ENCODE data around the gene SLC39A12.
A peak's percentile ranks its signal among the peaks of the same experiment; 100 is the strongest.

Gene SLC39A12

GRCh38 chr10:17961551-17962422 is 10.1 kb downstream of the SLC39A12 start:
- FAIRE-seq = peak; percentile 89
- peak; percentile 69 for DNase-seq (ENCODE audit: low spot score)

GRCh38 chr10:17963431-17963830 is 11.7 kb downstream of the SLC39A12 start:
- DNase-seq (ENCODE audit: low spot score) (peak; percentile 15), FAIRE-seq (no peak)

GRCh38 chr10:17965649-17966235 is 14.0 kb downstream of the SLC39A12 start:
- no peak for FAIRE-seq
- DNase-seq (ENCODE audit: low spot score) = no peak

- FAIRE-seq (no peak), DNase-seq (ENCODE audit: low spot score) (no peak)
Measured at GRCh38 chr10:17974505-17974904, 22.8 kb downstream of the SLC39A12 start.

- FAIRE-seq (no peak), DNase-seq (ENCODE audit: low spot score) (no peak)
Measured at GRCh38 chr10:17980846-17981565, 29.3 kb downstream of the SLC39A12 start.

- peak; percentile 92 for FAIRE-seq
- DNase-seq (ENCODE audit: low spot score) = peak; percentile 88
Measured at GRCh38 chr10:17981766-17982380, 30.2 kb downstream of the SLC39A12 start.

GRCh38 chr10:17984056-17984455 is 32.3 kb downstream of the SLC39A12 start:
- peak; percentile 88 for FAIRE-seq
- DNase-seq (ENCODE audit: low spot score) = peak; percentile 51

- DNase-seq (ENCODE audit: low spot score) (no peak), FAIRE-seq (no peak)
Measured at GRCh38 chr10:17984563-17984962, 32.8 kb downstream of the SLC39A12 start.

GRCh38 chr10:17989908-17990767 is 38.4 kb downstream of the SLC39A12 start:
- FAIRE-seq = peak; percentile 99
- peak; percentile 89 for DNase-seq (ENCODE audit: low spot score)

- DNase-seq (ENCODE audit: low spot score) (no peak), FAIRE-seq (no peak)
Measured at GRCh38 chr10:17992266-17992665, 40.5 kb downstream of the SLC39A12 start.

- no peak for DNase-seq (ENCODE audit: low spot score)
- FAIRE-seq = no peak
Measured at GRCh38 chr10:17993361-17993760, 41.6 kb downstream of the SLC39A12 start.

- FAIRE-seq (no peak), DNase-seq (ENCODE audit: low spot score) (no peak)
Measured at GRCh38 chr10:18000601-18001000, 48.9 kb downstream of the SLC39A12 start.

- no peak for FAIRE-seq
Measured at GRCh38 chr10:18005445-18005780, 53.7 kb downstream of the SLC39A12 start.

GRCh38 chr10:18005781-18006456 is 54.2 kb downstream of the SLC39A12 start:
- FAIRE-seq = no peak
- DNase-seq (ENCODE audit: low spot score) = no peak

More at GRCh38 chr10:18005445-18005780, 53.7 kb downstream of the SLC39A12 start:
- no peak for DNase-seq (ENCODE audit: low spot score)

- no peak for DNase-seq (ENCODE audit: low spot score)
- no peak for FAIRE-seq
Measured at GRCh38 chr10:18008986-18009385, 57.3 kb downstream of the SLC39A12 start.

GRCh38 chr10:18010050-18010449 is 58.3 kb downstream of the SLC39A12 start:
- DNase-seq (ENCODE audit: low spot score) = no peak
- FAIRE-seq = no peak

- DNase-seq (ENCODE audit: low spot score) (no peak), FAIRE-seq (no peak)
Measured at GRCh38 chr10:18020523-18020922, 68.8 kb downstream of the SLC39A12 start.

GRCh38 chr10:18021725-18022480 is 70.2 kb downstream of the SLC39A12 start:
- DNase-seq (ENCODE audit: low spot score) (no peak), FAIRE-seq (no peak)

Measured in RCC 7860 (cell line).